ENCODE data around the gene MTUS2.

Gene MTUS2

DNA sequence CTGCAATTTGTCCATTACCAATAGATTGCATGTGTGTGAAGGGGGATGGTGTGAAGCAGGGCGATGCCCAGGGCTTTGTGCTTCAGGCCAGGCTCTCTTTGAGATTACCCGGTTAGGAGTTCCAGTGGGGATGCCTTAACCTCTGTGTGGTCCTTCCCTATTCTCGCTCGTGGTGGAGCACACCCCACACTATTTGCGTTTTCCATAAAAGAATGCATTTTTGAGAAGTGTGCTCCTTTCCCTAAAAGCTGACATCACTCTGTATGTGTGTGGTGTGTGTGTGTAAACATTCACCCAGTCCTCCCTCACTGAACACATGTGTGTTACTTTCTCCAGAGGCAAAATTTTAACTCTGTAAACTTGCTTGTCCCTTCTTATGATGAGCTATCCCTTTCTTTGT lies 467.1 kb downstream of the MTUS2 start:
- H3K27ac ChIP-seq (ENCODE audit: low read depth, low read length) = no peak overlapping the region
- no peaks in the 10 kb centered on the region for H3K36me3 ChIP-seq (ENCODE audit: control insufficient read depth, low read length)
- no peaks in the 10 kb centered on the region for H3K9me3 ChIP-seq (ENCODE audit: control insufficient read depth, insufficient read depth, low read length)
- H4K20me1 ChIP-seq (ENCODE audit: control insufficient read depth, insufficient read depth, low read depth, low read length) = no peaks in the 10 kb centered on the region
- no peaks in the 10 kb centered on the region for H3K79me2 ChIP-seq (ENCODE audit: control insufficient read depth, low read length)
- TF ChIP-seq EZH2phosphoT487 (IDR thresholded peaks at IDR 0.05; ENCODE audit: borderline replicate concordance, low read length) = no peak
- TF ChIP-seq, protein P1, sequence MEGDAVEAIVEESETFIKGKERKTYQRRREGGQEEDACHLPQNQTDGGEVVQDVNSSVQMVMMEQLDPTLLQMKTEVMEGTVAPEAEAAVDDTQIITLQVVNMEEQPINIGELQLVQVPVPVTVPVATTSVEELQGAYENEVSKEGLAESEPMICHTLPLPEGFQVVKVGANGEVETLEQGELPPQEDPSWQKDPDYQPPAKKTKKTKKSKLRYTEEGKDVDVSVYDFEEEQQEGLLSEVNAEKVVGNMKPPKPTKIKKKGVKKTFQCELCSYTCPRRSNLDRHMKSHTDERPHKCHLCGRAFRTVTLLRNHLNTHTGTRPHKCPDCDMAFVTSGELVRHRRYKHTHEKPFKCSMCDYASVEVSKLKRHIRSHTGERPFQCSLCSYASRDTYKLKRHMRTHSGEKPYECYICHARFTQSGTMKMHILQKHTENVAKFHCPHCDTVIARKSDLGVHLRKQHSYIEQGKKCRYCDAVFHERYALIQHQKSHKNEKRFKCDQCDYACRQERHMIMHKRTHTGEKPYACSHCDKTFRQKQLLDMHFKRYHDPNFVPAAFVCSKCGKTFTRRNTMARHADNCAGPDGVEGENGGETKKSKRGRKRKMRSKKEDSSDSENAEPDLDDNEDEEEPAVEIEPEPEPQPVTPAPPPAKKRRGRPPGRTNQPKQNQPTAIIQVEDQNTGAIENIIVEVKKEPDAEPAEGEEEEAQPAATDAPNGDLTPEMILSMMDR (IDR thresholded peaks at IDR 0.05; ENCODE audit: low read depth, low read length, poor library complexity, severe bottlenecking) = no peak
- H3K9me2 ChIP-seq (replicated peaks; ENCODE audit: control insufficient read depth, low read length) = no peaks in the 10 kb centered on the region
- H3K27me3 ChIP-seq (ENCODE audit: control insufficient read depth, low read length) = no peaks in the 10 kb centered on the region
- no peak overlapping the region for H3K4me2 ChIP-seq (ENCODE audit: low read length)
- no peaks in the 10 kb centered on the region for H3K4me1 ChIP-seq (ENCODE audit: control insufficient read depth, low read length)
- no peaks in the 10 kb centered on the region for H3F3A ChIP-seq (ENCODE audit: control insufficient read depth, insufficient read depth)
- H3K4me3 ChIP-seq (ENCODE audit: low read length) = no peak overlapping the region

DNA sequence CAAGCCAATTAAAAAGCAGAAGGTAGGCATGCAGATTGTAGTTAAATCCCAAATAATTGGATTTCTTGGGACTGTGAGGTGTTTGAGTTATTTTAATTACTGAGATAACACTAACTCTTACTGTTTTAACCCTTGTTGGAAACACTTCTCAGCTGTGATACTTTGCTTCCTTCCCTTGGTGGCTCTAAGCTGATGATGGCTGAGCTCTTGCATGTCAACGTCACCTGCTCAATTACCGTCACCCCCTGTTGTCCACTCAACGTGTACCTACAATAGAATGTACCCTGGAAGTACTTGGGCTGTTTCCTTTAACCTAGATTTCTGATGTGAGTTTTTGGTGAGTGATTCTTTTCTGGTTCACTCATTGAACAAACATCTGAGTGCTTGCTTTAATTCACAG lies 471.9 kb downstream of the MTUS2 start:
- Histone ChIP-seq H4K20me1 (ENCODE audit: control insufficient read depth, insufficient read depth, low read depth, low read length) (no peaks in the 10 kb centered on the region), H3K36me3 (ENCODE audit: control insufficient read depth, low read length) (no peaks in the 10 kb centered on the region), H3F3A (ENCODE audit: control insufficient read depth, insufficient read depth) (no peaks in the 10 kb centered on the region), H3K4me2 (ENCODE audit: low read length) (no peak overlapping the region), H3K4me3 (ENCODE audit: low read length) (no peak overlapping the region), H3K27me3 (ENCODE audit: control insufficient read depth, low read length) (no peaks in the 10 kb centered on the region), H3K79me2 (ENCODE audit: control insufficient read depth, low read length) (no peaks in the 10 kb centered on the region), H3K4me1 (ENCODE audit: control insufficient read depth, low read length) (no peaks in the 10 kb centered on the region), H3K27ac (ENCODE audit: low read depth, low read length) (no peak overlapping the region), H3K9me3 (ENCODE audit: control insufficient read depth, insufficient read depth, low read length) (no peaks in the 10 kb centered on the region), H3K9me2 (replicated peaks; ENCODE audit: control insufficient read depth, low read length) (no peaks in the 10 kb centered on the region)
- TF ChIP-seq, protein P1 (IDR thresholded peaks at IDR 0.05; ENCODE audit: low read depth, low read length, poor library complexity, severe bottlenecking) = no peak
- no peak for TF ChIP-seq EZH2phosphoT487 (IDR thresholded peaks at IDR 0.05; ENCODE audit: borderline replicate concordance, low read length)

DNA sequence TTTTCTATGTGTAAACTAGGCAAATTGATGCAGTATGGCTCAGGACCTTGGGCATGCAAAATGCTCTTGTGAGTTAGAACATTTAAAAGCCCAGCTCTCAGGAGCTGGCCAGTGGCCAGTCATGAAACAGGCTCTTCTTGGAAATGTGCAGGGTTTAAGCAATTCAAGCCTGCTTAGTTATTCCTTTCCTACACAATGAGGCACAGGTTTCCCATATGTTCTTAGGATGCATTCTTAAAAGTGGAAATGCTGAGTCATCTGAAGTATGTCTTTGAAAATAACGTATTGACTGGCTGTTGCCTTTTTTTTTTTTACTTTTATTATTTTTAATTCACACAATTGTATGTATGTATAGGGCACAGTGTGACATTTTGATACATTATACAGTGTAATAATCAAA lies 474.7 kb downstream of the MTUS2 start:
- Histone ChIP-seq H3K9me3 (ENCODE audit: control insufficient read depth, insufficient read depth, low read length) (no peaks in the 10 kb centered on the region), H3K36me3 (ENCODE audit: control insufficient read depth, low read length) (no peaks in the 10 kb centered on the region), H3K27ac (ENCODE audit: low read depth, low read length) (no peak overlapping the region), H3K4me2 (ENCODE audit: low read length) (no peak overlapping the region), H3K4me1 (ENCODE audit: control insufficient read depth, low read length) (no peaks in the 10 kb centered on the region), H3K27me3 (ENCODE audit: control insufficient read depth, low read length) (no peaks in the 10 kb centered on the region), H3K4me3 (ENCODE audit: low read length) (no peak overlapping the region), H4K20me1 (ENCODE audit: control insufficient read depth, insufficient read depth, low read depth, low read length) (no peaks in the 10 kb centered on the region), H3K79me2 (ENCODE audit: control insufficient read depth, low read length) (no peaks in the 10 kb centered on the region), H3F3A (ENCODE audit: control insufficient read depth, insufficient read depth) (no peaks in the 10 kb centered on the region), H3K9me2 (replicated peaks; ENCODE audit: control insufficient read depth, low read length) (no peaks in the 10 kb centered on the region)
- TF ChIP-seq, protein P1 (IDR thresholded peaks at IDR 0.05; ENCODE audit: low read depth, low read length, poor library complexity, severe bottlenecking) = no peak
- no peak for TF ChIP-seq EZH2phosphoT487 (IDR thresholded peaks at IDR 0.05; ENCODE audit: borderline replicate concordance, low read length)

GRCh38 chr13:29301027-29301426 lies 480.9 kb downstream of the MTUS2 start:
- no peaks in the 10 kb centered on the region for H4K20me1 ChIP-seq (ENCODE audit: control insufficient read depth, insufficient read depth, low read depth, low read length)
- H3K27me3 ChIP-seq (ENCODE audit: control insufficient read depth, low read length) = no peaks in the 10 kb centered on the region
- H3K9me3 ChIP-seq (ENCODE audit: control insufficient read depth, insufficient read depth, low read length) = no peaks in the 10 kb centered on the region
- H3F3A ChIP-seq (ENCODE audit: control insufficient read depth, insufficient read depth) = no peaks in the 10 kb centered on the region
- no peak overlapping the region for H3K4me3 ChIP-seq (ENCODE audit: low read length)
- no peak overlapping the region for H3K27ac ChIP-seq (ENCODE audit: low read depth, low read length)
- H3K4me1 ChIP-seq (ENCODE audit: control insufficient read depth, low read length) = no peaks in the 10 kb centered on the region
- TF ChIP-seq, protein P1 (IDR thresholded peaks at IDR 0.05; ENCODE audit: low read depth, low read length, poor library complexity, severe bottlenecking) = no peak
- TF ChIP-seq EZH2phosphoT487 (IDR thresholded peaks at IDR 0.05; ENCODE audit: borderline replicate concordance, low read length) = no peak
- H3K9me2 ChIP-seq (replicated peaks; ENCODE audit: control insufficient read depth, low read length) = no peaks in the 10 kb centered on the region
- no peak overlapping the region for H3K4me2 ChIP-seq (ENCODE audit: low read length)
- no peaks in the 10 kb centered on the region for H3K36me3 ChIP-seq (ENCODE audit: control insufficient read depth, low read length)
- no peaks in the 10 kb centered on the region for H3K79me2 ChIP-seq (ENCODE audit: control insufficient read depth, low read length)

Measured in DOHH2 (cell line).